Neural cell (in vitro differentiated cells): ENCODE results near the gene CDHR5. TPM values are rescaled to one million over a fixed set of nuclear protein-coding genes. Genes with fewer than 3 reads are reported as not detected.

Experiments
- H2AFZ ChIP-seq: fragments of 200-600, 300-800 bp; sonication (generic), shearing (Covaris generic); 2 replicates; pipeline ENCODE4 v1.6.0; 2014; ENCODE audit warnings: low read depth, mild to moderate bottlenecking, antibody characterized with exemption, low read length, moderate library complexity
- H3F3A ChIP-seq: fragments of 200-600 bp; shearing (Covaris generic); 2 replicates; pipeline ENCODE4 v1.6.1; 2016; ENCODE audit warnings: mild to moderate bottlenecking, moderate library complexity, mixed read lengths, antibody characterized with exemption, low read length; ENCODE audit not compliant: insufficient read depth, poor library complexity, severe bottlenecking
- H3K27ac ChIP-seq: fragments of 200-600, 300-800 bp; sonication (generic), shearing (Covaris generic); 2 replicates; pipeline ENCODE4 v1.5.1; 2014; ENCODE audit warnings: mild to moderate bottlenecking, low read length, moderate library complexity
- H3K27me3 ChIP-seq: fragments of 300-800, 200-600 bp; sonication (generic), shearing (Covaris generic); 2 replicates; pipeline ENCODE4 v1.6.0; 2014; ENCODE audit warnings: mild to moderate bottlenecking, low read depth, low read length, moderate library complexity; ENCODE audit not compliant: insufficient read depth
- H3K36me3 ChIP-seq: fragments of 300-800, 200-600 bp; sonication (generic), shearing (Covaris generic); 2 replicates; pipeline ENCODE4 v1.5.1; 2014; ENCODE audit warnings: mild to moderate bottlenecking, antibody characterized with exemption, low read length, moderate library complexity; ENCODE audit not compliant: insufficient read depth
- H3K4me2 ChIP-seq: fragments of 300-800, 200-600 bp; sonication (generic), shearing (Covaris generic); 2 replicates; pipeline ENCODE4 v1.6.0; 2014; ENCODE audit warnings: mild to moderate bottlenecking, low read length
- H3K4me3 ChIP-seq: fragments of 300-800, 200-600 bp; sonication (generic), shearing (Covaris generic); 2 replicates; pipeline ENCODE4 v1.5.1; 2014; ENCODE audit warnings: mild to moderate bottlenecking, low read length, moderate library complexity
- H3K79me2 ChIP-seq: fragments of 200-600 bp; shearing (Covaris generic); replicated peaks from 2 replicates; pipeline ENCODE4 v1.6.0; 2014; ENCODE audit warnings: mild to moderate bottlenecking, low read length, moderate library complexity; ENCODE audit not compliant: insufficient read depth
- H3K9ac ChIP-seq: fragments of 300-800, 200-600 bp; sonication (generic), shearing (Covaris generic); 2 replicates; pipeline ENCODE4 v1.6.1; 2016; ENCODE audit warnings: mild to moderate bottlenecking, low read length, mixed read lengths
- H3K9me2 ChIP-seq: fragments of 200-600 bp; shearing (Covaris generic); 2 replicates; pipeline ENCODE4 v1.6.1; 2016; ENCODE audit warnings: mild to moderate bottlenecking, low read length, mixed read lengths; ENCODE audit not compliant: insufficient read depth
- H3K9me3 ChIP-seq: fragments of 200-600, 300-800 bp; sonication (generic), shearing (Covaris generic); 2 replicates; pipeline ENCODE4 v1.6.1; 2016; ENCODE audit warnings: mild to moderate bottlenecking, mixed run types, low read length, moderate library complexity, mixed read lengths
- H4K20me1 ChIP-seq: fragments of 200-600 bp; shearing (Covaris generic); 2 replicates; pipeline ENCODE4 v1.6.1; 2016; ENCODE audit warnings: mild to moderate bottlenecking, mixed run types; ENCODE audit not compliant: insufficient read depth
- CTCF ChIP-seq: fragments of 450-650 bp; IDR thresholded peaks from 2 replicates; pipeline ENCODE4 v1.5.1; 2014; ENCODE audit warnings: antibody characterized with exemption, mild to moderate bottlenecking, moderate library complexity; ENCODE audit not compliant: poor library complexity, severe bottlenecking
- EP300 ChIP-seq: fragments of 450-650 bp; conservative IDR thresholded peaks from 2 replicates; pipeline ENCODE4 v1.6.1; 2014; ENCODE audit warnings: antibody characterized with exemption, mild to moderate bottlenecking, moderate library complexity; ENCODE audit not compliant: poor library complexity, severe bottlenecking
- EZH2 ChIP-seq: fragments of 200-600, 300-800 bp; shearing (Covaris generic), sonication (generic); IDR thresholded peaks from 2 replicates; pipeline ENCODE4 v1.6.1; 2014; ENCODE audit warnings: antibody characterized with exemption, low read length, borderline replicate concordance, mild to moderate bottlenecking; ENCODE audit not compliant: insufficient read depth, poor library complexity, severe bottlenecking
- MXI1 ChIP-seq: fragments of 450-650 bp; conservative IDR thresholded peaks from 2 replicates; pipeline ENCODE4 v1.6.1; 2014; ENCODE audit warnings: antibody characterized with exemption, mild to moderate bottlenecking; ENCODE audit not compliant: poor library complexity, severe bottlenecking
- POLR2AphosphoS5 ChIP-seq: IDR thresholded peaks from 2 replicates; pipeline ENCODE4 v1.6.1; 2012
- RAD21 ChIP-seq: fragments of 450-650 bp; conservative IDR thresholded peaks from 2 replicates; pipeline ENCODE4 v1.6.1; 2014; ENCODE audit warnings: antibody characterized with exemption, mild to moderate bottlenecking, moderate library complexity
- REST ChIP-seq: IDR thresholded peaks from 2 replicates; pipeline ENCODE4 v1.6.1; 2012; ENCODE audit warnings: borderline replicate concordance
- SMC3 ChIP-seq: fragments of 450-650 bp; conservative IDR thresholded peaks from 2 replicates; pipeline ENCODE4 v1.6.1; 2014; ENCODE audit warnings: antibody characterized with exemption, mild to moderate bottlenecking, moderate library complexity; ENCODE audit not compliant: poor library complexity
- TAF1 ChIP-seq: IDR thresholded peaks from 2 replicates; pipeline ENCODE4 v1.6.1; 2012; ENCODE audit warnings: low read depth
- polyA plus RNA-seq: library from polyadenylated mRNA; depleted of rRNA; stranded (reverse); fragments of >200 nt; gene quantifications from 2 replicates; pipeline ENCODE4 v1.2.3, GENCODE V29; 2014

The CDHR5 gene
- polyA plus RNA-seq, 1 donor from 2014 or later, result not detected

GRCh38 chr11:673866-674265 is 49.1 kb upstream of the CDHR5 start:
- Histone ChIP-seq H3K27ac (no peak overlapping the region), H3K27me3 (no peaks in the 10 kb centered on the region), H3K9ac (no peak overlapping the region), H3K4me3 (no peak overlapping the region), H3K9me3 (no peaks in the 10 kb centered on the region), H3K36me3 (peaks cover 11% of the 10 kb centered on the region), H4K20me1 (no peaks in the 10 kb centered on the region), H3K9me2 (no peaks in the 10 kb centered on the region), H2AFZ (no peak overlapping the region), H3K4me2 (no peak overlapping the region), H3K79me2 (no peaks in the 10 kb centered on the region), H3F3A (no peaks in the 10 kb centered on the region)
- TF ChIP-seq TAF1, result no peak
- no peak for TF ChIP-seq RAD21
- TF ChIP-seq CTCF, result no peak
- no peak for TF ChIP-seq POLR2AphosphoS5
- no peak for TF ChIP-seq EZH2
- no peak for TF ChIP-seq MXI1
- no peak for TF ChIP-seq SMC3
- TF ChIP-seq EP300, result no peak
- no peak for TF ChIP-seq REST

GRCh38 chr11:665704-666281 is 41.0 kb upstream of the CDHR5 start:
- no peaks in the 10 kb centered on the region for H4K20me1 ChIP-seq
- no peak overlapping the region for H3K4me2 ChIP-seq

More at GRCh38 chr11:665704-666281, 41.0 kb upstream of the CDHR5 start:
- no peak overlapping the region for H3K27ac ChIP-seq
- no peak overlapping the region for H3K9ac ChIP-seq
- no peaks in the 10 kb centered on the region for H3K27me3 ChIP-seq
- H3K9me3 ChIP-seq, result no peaks in the 10 kb centered on the region
- TF ChIP-seq RAD21 (no peak), CTCF (no peak), POLR2AphosphoS5 (no peak), EP300 (no peak), REST (no peak), TAF1 (no peak), MXI1 (no peak), EZH2 (no peak)
- H3K36me3 ChIP-seq, result no peaks in the 10 kb centered on the region
- H3F3A ChIP-seq, result no peaks in the 10 kb centered on the region
- H2AFZ ChIP-seq, result no peak overlapping the region
- H3K79me2 ChIP-seq, result no peaks in the 10 kb centered on the region
- no peak overlapping the region for H3K4me3 ChIP-seq
- H3K9me2 ChIP-seq, result no peaks in the 10 kb centered on the region
